K562 (cell line): Measurements from ENCODE around the gene ARHGEF10L.

Experiments
- E2F8 ChIP-seq: fragments of 450-650 bp; IDR thresholded peaks from 2 replicates; pipeline ENCODE4 v1.7.1; 2018; ENCODE audit warnings: mild to moderate bottlenecking, low read depth; ENCODE audit not compliant: partially characterized antibody
- EHMT2 ChIP-seq: fragments of 450-650 bp; IDR thresholded peaks from 2 replicates; pipeline ENCODE4 v1.6.1; 2018; ENCODE audit warnings: antibody characterized with exemption
- HDAC2 ChIP-seq: fragments of 450-650 bp; IDR thresholded peaks from 2 replicates; pipeline ENCODE4 v1.6.1; 2016; ENCODE audit warnings: mild to moderate bottlenecking
- ZBTB17 ChIP-seq: fragments of 450-650 bp; formaldehyde crosslinking; IDR thresholded peaks from 2 replicates; pipeline ENCODE4 v1.4.0; 2020; ENCODE audit warnings: mild to moderate bottlenecking
- TF ChIP-seq, protein P1 (sequence below): fragments of 450-650 bp; conservative IDR thresholded peaks from 2 replicates; pipeline ENCODE4 v1.6.1; 2016; ENCODE audit warnings: missing genetic modification characterization, low read depth, mild to moderate bottlenecking, missing compliant biosample characterization, moderate library complexity

GRCh38 chr1:17664322-17664721, 124.8 kb downstream of the ARHGEF10L start:
- TF ChIP-seq HDAC2 (no peak), EHMT2 (no peak), ZBTB17 (CRISPR knock-in tag) (no peak), E2F8 (no peak)
- TF ChIP-seq, protein P1, sequence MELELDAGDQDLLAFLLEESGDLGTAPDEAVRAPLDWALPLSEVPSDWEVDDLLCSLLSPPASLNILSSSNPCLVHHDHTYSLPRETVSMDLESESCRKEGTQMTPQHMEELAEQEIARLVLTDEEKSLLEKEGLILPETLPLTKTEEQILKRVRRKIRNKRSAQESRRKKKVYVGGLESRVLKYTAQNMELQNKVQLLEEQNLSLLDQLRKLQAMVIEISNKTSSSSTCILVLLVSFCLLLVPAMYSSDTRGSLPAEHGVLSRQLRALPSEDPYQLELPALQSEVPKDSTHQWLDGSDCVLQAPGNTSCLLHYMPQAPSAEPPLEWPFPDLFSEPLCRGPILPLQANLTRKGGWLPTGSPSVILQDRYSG (tag) = no peak
